Activated CD8-positive, alpha-beta T cell treated with anti-CD3 and anti-CD28 coated beads for 36 hours (primary cell): ENCODE results near the gene AGA. TPM values are rescaled to one million over a fixed set of nuclear protein-coding genes. Genes with fewer than 3 reads are reported as not detected.

Experiments
- ATAC-seq: fragments of 200-7000 bp; cut with Tn5 transposase; one replicate; pipeline ENCODE4 v1.10.0; 2021; ENCODE audit warnings: mild to moderate bottlenecking, moderate library complexity
- CTCF ChIA-PET: fragments of 350-600 bp; sonication (Branson Sonifier 250); formaldehyde crosslinking; loops from one replicate; lab custom pipeline; 2021; ENCODE audit warnings: antibody characterized with exemption; lab: Charles Lee
- POLR2A ChIA-PET: fragments of 350-600 bp; sonication (Branson Sonifier 250); formaldehyde crosslinking; loops from one replicate; lab custom pipeline; 2021; ENCODE audit warnings: antibody characterized with exemption; lab: Charles Lee
- DNase-seq: peaks from one replicate; pipeline ENCODE4 v3.0.0-alpha.2; 2020
- H3K27ac Mint-ChIP-seq: one replicate; pipeline ENCODE4 v1.8.0; 2021; ENCODE audit warnings: mild to moderate bottlenecking, mixed read lengths
- H3K27me3 Mint-ChIP-seq: one replicate; pipeline ENCODE4 v1.8.0; 2021; ENCODE audit warnings: mixed read lengths
- H3K36me3 Mint-ChIP-seq: one replicate; pipeline ENCODE4 v1.8.0; 2021; ENCODE audit warnings: low read depth, mixed read lengths
- H3K4me1 Mint-ChIP-seq: one replicate; pipeline ENCODE4 v1.8.0; 2021; ENCODE audit warnings: low read depth, mixed read lengths
- H3K4me3 Mint-ChIP-seq: one replicate; pipeline ENCODE4 v1.8.0; 2021; ENCODE audit warnings: mild to moderate bottlenecking, moderate library complexity, mixed read lengths
- H3K9me3 Mint-ChIP-seq: one replicate; pipeline ENCODE4 v1.8.0; 2021; ENCODE audit warnings: mixed read lengths
- CTCF ChIP-seq: fragments of 200-600 bp; IDR thresholded peaks from one replicate; pipeline ENCODE4 v1.8.0; 2022; ENCODE audit warnings: antibody characterized with exemption, mild to moderate bottlenecking
- intact Hi-C: fragments of 100-400 bp; cut with micrococcal nuclease; formaldehyde crosslinking; loops from one replicate; pipeline ENCODE4 v1.10.0; 2022
- total RNA-seq, 2 experiments: library from RNA; stranded (reverse); gene quantifications; one replicate each; pipeline ENCODE4 v1.2.3, GENCODE V29; 2021

The AGA gene
- total RNA-seq, 2 experiments from 2014 or later, result 19.7 to 21.8 TPM

GRCh38 chr4:177446586-177446985 lies 4.3 kb upstream of the AGA start:
- TF ChIP-seq CTCF, result no peak
- ATAC-seq, result no peak
- Mint-ChIP-seq H3K27me3 (no peaks in the 10 kb centered on the region), H3K27ac (no peak overlapping the region), H3K4me1 (peaks cover 18% of the 10 kb centered on the region), H3K36me3 (no peaks in the 10 kb centered on the region), H3K4me3 (no peak overlapping the region), H3K9me3 (no peaks in the 10 kb centered on the region)
- intact Hi-C loops, result no loop called here
- CTCF ChIA-PET, result no interaction called here
- no peak for DNase-seq
- POLR2A ChIA-PET, result no interaction called here

- intact Hi-C loops, result no loop called here
- no peak for DNase-seq
- no peak overlapping the region for H3K4me3 Mint-ChIP-seq
- H3K36me3 Mint-ChIP-seq, result peaks cover 1% of the 10 kb centered on the region
- CTCF ChIA-PET, result no interaction called here
- no peak for TF ChIP-seq CTCF
- H3K4me1 Mint-ChIP-seq, result peaks cover 25% of the 10 kb centered on the region
- no peaks in the 10 kb centered on the region for H3K27me3 Mint-ChIP-seq
- POLR2A ChIA-PET, result no interaction called here
- no peaks in the 10 kb centered on the region for H3K9me3 Mint-ChIP-seq
- no peak overlapping the region for H3K27ac Mint-ChIP-seq
- no peak for ATAC-seq
These were observed 2.9 kb upstream of the AGA start for GRCh38 chr4:177444911-177445736.

- intact Hi-C loops, result no loop called here
- CTCF ChIA-PET, result interaction anchor here (1.4 to 1.8 kb wide), 3 partner anchors 8 to 191 kb away, joined by 3 to 9 read pairs (median 4); no protein-coding TSS in a partner anchor
- H3K36me3 Mint-ChIP-seq, result peaks cover 18% of the 10 kb centered on the region
- H3K4me3 Mint-ChIP-seq, result peak overlapping the region; percentile 92
- peaks cover 24% of the 10 kb centered on the region for H3K4me1 Mint-ChIP-seq
- POLR2A ChIA-PET, result interaction anchor here (0.6 to 2.7 kb wide), 15 partner anchors 9 to 132 kb away, joined by 3 to 17 read pairs (median 4); partner anchors contain the start of gene NEIL3
- no peaks in the 10 kb centered on the region for H3K9me3 Mint-ChIP-seq
- H3K27me3 Mint-ChIP-seq, result no peaks in the 10 kb centered on the region
- peak; percentile 41 for TF ChIP-seq CTCF
- peak overlapping the region; percentile 98 for H3K27ac Mint-ChIP-seq
- DNase-seq (peak; percentile 47), ATAC-seq (peak; percentile 9)
These were observed 1.0 kb downstream of the AGA start for GRCh38 chr4:177441061-177441802.

- peaks cover 38% of the 10 kb centered on the region for H3K36me3 Mint-ChIP-seq
- H3K27ac Mint-ChIP-seq, result no peak overlapping the region
- no peaks in the 10 kb centered on the region for H3K9me3 Mint-ChIP-seq
- CTCF ChIA-PET, result interaction anchor here (0.7 kb wide), 1 partner anchor 146 kb away, joined by 3 read pairs; no protein-coding TSS in a partner anchor
- no peak for ATAC-seq
- DNase-seq, result no peak
- intact Hi-C loops, result no loop called here
- no peak for TF ChIP-seq CTCF
- POLR2A ChIA-PET, result no interaction called here
- H3K4me3 Mint-ChIP-seq, result no peak overlapping the region
- no peaks in the 10 kb centered on the region for H3K27me3 Mint-ChIP-seq
- H3K4me1 Mint-ChIP-seq, result peaks cover 14% of the 10 kb centered on the region
These were observed 5.8 kb downstream of the AGA start for GRCh38 chr4:177436456-177436855.
